Mesenchymal stem cell (in vitro differentiated cells and primary cell): ENCODE results near the gene SLC2A1.

Source experiments
- DNase-seq: peaks from one replicate; pipeline ENCODE4 v3.0.0-alpha.2; 2013
- H2AFZ ChIP-seq: one replicate; pipeline ENCODE4 v1.6.1; 2013; ENCODE audit warnings: low read depth, mild to moderate bottlenecking, control low read depth, inconsistent platforms, low read length, moderate library complexity
- H2AK5ac ChIP-seq: 2 replicates; pipeline ENCODE4 v1.6.1; 2013; ENCODE audit warnings: low read length, moderate library complexity, mild to moderate bottlenecking, inconsistent platforms; ENCODE audit not compliant: severe bottlenecking
- H2BK120ac ChIP-seq: one replicate; pipeline ENCODE4 v1.6.1; 2013; ENCODE audit warnings: low read depth, mild to moderate bottlenecking, inconsistent platforms, low read length, moderate library complexity
- H2BK12ac ChIP-seq, 2 experiments: one replicate each; pipeline ENCODE4 v1.6.1; 2013; ENCODE audit warnings: inconsistent platforms in 2 of 2, low read length in 2 of 2, mild to moderate bottlenecking in 2 of 2, moderate library complexity in 2 of 2, control low read depth in 1 of 2
- H2BK15ac ChIP-seq: one replicate; pipeline ENCODE4 v1.6.1; 2013; ENCODE audit warnings: mild to moderate bottlenecking, low read depth, inconsistent platforms; ENCODE audit not compliant: poor library complexity, severe bottlenecking
- H2BK5ac ChIP-seq: 2 replicates; pipeline ENCODE4 v1.6.1; 2013; ENCODE audit warnings: low read depth, mild to moderate bottlenecking, low read length, control low read depth, inconsistent platforms; ENCODE audit not compliant: poor library complexity, severe bottlenecking
- H3K14ac ChIP-seq, 2 experiments: one replicate each; pipeline ENCODE4 v1.6.1; 2013; ENCODE audit warnings: inconsistent platforms in 2 of 2, low read length in 2 of 2, control low read depth in 1 of 2, mild to moderate bottlenecking in 1 of 2, moderate library complexity in 1 of 2
- H3K18ac ChIP-seq, 2 experiments: one replicate each; pipeline ENCODE4 v1.6.1; 2013; ENCODE audit warnings: inconsistent platforms in 2 of 2, low read length in 2 of 2, control low read depth in 1 of 2, low read depth in 1 of 2, mild to moderate bottlenecking in 1 of 2
- H3K23ac ChIP-seq, 2 experiments: one replicate each; pipeline ENCODE4 v1.6.1; 2013; ENCODE audit warnings: inconsistent platforms in 2 of 2, low read length in 2 of 2, mild to moderate bottlenecking in 2 of 2, moderate library complexity in 2 of 2, control low read depth in 1 of 2
- H3K27ac ChIP-seq: 2 replicates; pipeline ENCODE4 v1.5.1; 2013; ENCODE audit warnings: mild to moderate bottlenecking, moderate library complexity, low read length, control low read depth, inconsistent platforms; ENCODE audit not compliant: poor library complexity, severe bottlenecking
- H3K27me3 ChIP-seq, 2 experiments: 2 replicates each; pipeline versions ENCODE4 v1.6.1 to v1.7.0; 2013; ENCODE audit warnings: low read length in 2 of 2, mild to moderate bottlenecking in 2 of 2, moderate library complexity in 2 of 2, control low read depth in 1 of 2, inconsistent platforms in 1 of 2; ENCODE audit not compliant: control insufficient read depth in 1 of 2, insufficient read depth in 1 of 2
- H3K36me3 ChIP-seq, 2 experiments: 2 replicates each; pipeline versions ENCODE4 v1.6.1 to v1.7.0; 2013; ENCODE audit warnings: low read length in 2 of 2, control low read depth in 1 of 2, inconsistent platforms in 1 of 2, low read depth in 1 of 2, mild to moderate bottlenecking in 1 of 2; ENCODE audit not compliant: insufficient read depth in 2 of 2, control insufficient read depth in 1 of 2
- H3K4ac ChIP-seq, 2 experiments: one replicate each; pipeline ENCODE4 v1.6.1; 2013; ENCODE audit warnings: inconsistent platforms in 2 of 2, low read length in 2 of 2, mild to moderate bottlenecking in 2 of 2, moderate library complexity in 2 of 2, control low read depth in 1 of 2, low read depth in 1 of 2
- H3K4me1 ChIP-seq: 2 replicates; pipeline ENCODE4 v1.6.1; 2013; ENCODE audit warnings: low read depth, low read length, control low read depth; ENCODE audit not compliant: control insufficient read depth, insufficient read depth
- H3K4me2 ChIP-seq: 2 replicates; pipeline ENCODE4 v1.6.1; 2013; ENCODE audit warnings: low read length, mild to moderate bottlenecking, inconsistent platforms; ENCODE audit not compliant: poor library complexity, severe bottlenecking
- H3K4me3 ChIP-seq, 2 experiments: 2 replicates each; pipeline versions ENCODE4 v1.5.1 to v1.7.0; 2013; ENCODE audit warnings: low read length in 2 of 2, mild to moderate bottlenecking in 2 of 2, control low read depth in 1 of 2, low read depth in 1 of 2; ENCODE audit not compliant: insufficient read depth in 1 of 2
- H3K79me1 ChIP-seq: replicated peaks from 2 replicates; pipeline ENCODE4 v1.6.1; 2013; ENCODE audit warnings: mild to moderate bottlenecking, control low read depth, low read length, inconsistent platforms; ENCODE audit not compliant: poor library complexity, severe bottlenecking
- H3K9ac ChIP-seq: 2 replicates; pipeline ENCODE4 v1.7.0; 2013; ENCODE audit warnings: mild to moderate bottlenecking, low read length, moderate library complexity
- H3K9me3 ChIP-seq: 2 replicates; pipeline ENCODE4 v1.7.0; 2013; ENCODE audit warnings: mild to moderate bottlenecking, low read length; ENCODE audit not compliant: control insufficient read depth
- H4K8ac ChIP-seq: one replicate; pipeline ENCODE4 v1.6.1; 2013; ENCODE audit warnings: inconsistent platforms, mild to moderate bottlenecking, low read length, moderate library complexity
- H4K91ac ChIP-seq: one replicate; pipeline ENCODE4 v1.6.1; 2013; ENCODE audit warnings: mild to moderate bottlenecking, low read length, inconsistent platforms
- whole genome bisulfite sequencing: methylation state at CpG from one replicate; pipeline ENCODE4 v1.1.7; 2013; ENCODE audit warnings: mixed read lengths; 5-methylcytosine and 5-hydroxymethylcytosine counted together

Gene SLC2A1

GRCh38 chr1:42931108-42931539 is 27.5 kb downstream of the SLC2A1 start:
- Histone ChIP-seq H3K27me3 (no peaks in the 10 kb centered on the region), H3K14ac (no peak overlapping the region), H2BK120ac (no peak overlapping the region), H3K27ac (peak overlapping the region; percentile 2), H3K9ac (no peak overlapping the region), H2AFZ (no peak overlapping the region), H2BK15ac (no peak overlapping the region), H3K4me3 (no peak overlapping the region), H3K18ac (no peak overlapping the region), H3K79me1 (peaks cover 32% of the 10 kb centered on the region), H4K8ac (peak overlapping the region; percentile 31), H3K23ac (no peak overlapping the region), H3K4me1 (peaks cover 43% of the 10 kb centered on the region), H3K4ac (no peak overlapping the region), H2BK5ac (no peak overlapping the region), H3K9me3 (no peaks in the 10 kb centered on the region), H3K36me3 (peaks cover 38 to 95% of the 10 kb centered on the region in 2 experiments), H4K91ac (no peak overlapping the region), H2BK12ac (no peak overlapping the region), H2AK5ac (no peak overlapping the region), H3K4me2 (no peak overlapping the region)
- WGBS = 91% methylated on average over 7 of the region's 7 CpGs
- peak; percentile 56 for DNase-seq

GRCh38 chr1:42930178-42931107 is 28.2 kb downstream of the SLC2A1 start:
- no peak for DNase-seq
- Histone ChIP-seq H3K4ac (no peak overlapping the region), H2BK12ac (no peak overlapping the region), H2BK15ac (no peak overlapping the region), H3K9me3 (no peaks in the 10 kb centered on the region), H3K27me3 (no peaks in the 10 kb centered on the region), H2BK120ac (no peak overlapping the region), H3K79me1 (peaks cover 30% of the 10 kb centered on the region), H3K4me1 (peaks cover 39% of the 10 kb centered on the region), H3K4me2 (no peak overlapping the region), H4K8ac (no peak overlapping the region), H3K18ac (no peak overlapping the region), H2AFZ (no peak overlapping the region), H3K14ac (no peak overlapping the region), H3K23ac (no peak overlapping the region), H4K91ac (no peak overlapping the region), H3K27ac (no peak overlapping the region), H3K4me3 (no peak overlapping the region), H2AK5ac (no peak overlapping the region), H3K36me3 (peaks cover 38 to 94% of the 10 kb centered on the region in 2 experiments), H2BK5ac (no peak overlapping the region), H3K9ac (no peak overlapping the region)
- WGBS = 95% methylated on average over 25 of the region's 25 CpGs

GRCh38 chr1:42929434-42930177 is 29.1 kb downstream of the SLC2A1 start:
- Histone ChIP-seq H3K36me3 (peaks cover 38 to 87% of the 10 kb centered on the region in 2 experiments), H4K8ac (no peak overlapping the region), H3K23ac (no peak overlapping the region), H3K4me3 (no peak overlapping the region), H3K14ac (no peak overlapping the region), H4K91ac (peak overlapping the region; percentile 18), H2BK12ac (no peak overlapping the region), H3K9me3 (no peaks in the 10 kb centered on the region), H3K79me1 (peaks cover 24% of the 10 kb centered on the region), H2BK120ac (no peak overlapping the region), H2AK5ac (no peak overlapping the region), H3K4me1 (peaks cover 38% of the 10 kb centered on the region), H2BK15ac (peak overlapping the region; percentile 15), H3K27ac (no peak overlapping the region), H3K4me2 (no peak overlapping the region), H3K4ac (no peak overlapping the region), H3K27me3 (no peaks in the 10 kb centered on the region), H3K9ac (no peak overlapping the region), H3K18ac (no peak overlapping the region), H2AFZ (no peak overlapping the region), H2BK5ac (no peak overlapping the region)
- no peak for DNase-seq
- 94% methylated on average over 25 of the region's 26 CpGs for WGBS

GRCh38 chr1:42928859-42929258 is 29.8 kb downstream of the SLC2A1 start:
- Histone ChIP-seq H2AFZ (no peak overlapping the region), H3K9ac (no peak overlapping the region), H2AK5ac (no peak overlapping the region), H4K91ac (no peak overlapping the region), H3K18ac (no peak overlapping the region), H3K4me3 (no peak overlapping the region), H4K8ac (no peak overlapping the region), H3K23ac (no peak overlapping the region), H2BK5ac (no peak overlapping the region), H3K14ac (no peak overlapping the region), H3K79me1 (peaks cover 21% of the 10 kb centered on the region), H2BK120ac (no peak overlapping the region), H2BK15ac (no peak overlapping the region), H3K4ac (no peak overlapping the region), H3K27me3 (no peaks in the 10 kb centered on the region), H3K4me2 (no peak overlapping the region), H3K36me3 (peaks cover 38 to 80% of the 10 kb centered on the region in 2 experiments), H3K9me3 (no peaks in the 10 kb centered on the region), H3K4me1 (peaks cover 40% of the 10 kb centered on the region), H3K27ac (no peak overlapping the region), H2BK12ac (no peak overlapping the region)
- 97% methylated on average over 13 of the region's 13 CpGs for WGBS
- DNase-seq = no peak
